HG02852 (cell line): Measurements from ENCODE around the gene FRMD4B.

Experiments
- ATAC-seq: cut with Tn5 transposase; IDR thresholded peaks from one replicate; pipeline ENCODE4 v1.9.1; 2021; ENCODE audit warnings: mild to moderate bottlenecking, moderate library complexity; ENCODE audit not compliant: unreplicated experiment

Gene FRMD4B

DNA sequence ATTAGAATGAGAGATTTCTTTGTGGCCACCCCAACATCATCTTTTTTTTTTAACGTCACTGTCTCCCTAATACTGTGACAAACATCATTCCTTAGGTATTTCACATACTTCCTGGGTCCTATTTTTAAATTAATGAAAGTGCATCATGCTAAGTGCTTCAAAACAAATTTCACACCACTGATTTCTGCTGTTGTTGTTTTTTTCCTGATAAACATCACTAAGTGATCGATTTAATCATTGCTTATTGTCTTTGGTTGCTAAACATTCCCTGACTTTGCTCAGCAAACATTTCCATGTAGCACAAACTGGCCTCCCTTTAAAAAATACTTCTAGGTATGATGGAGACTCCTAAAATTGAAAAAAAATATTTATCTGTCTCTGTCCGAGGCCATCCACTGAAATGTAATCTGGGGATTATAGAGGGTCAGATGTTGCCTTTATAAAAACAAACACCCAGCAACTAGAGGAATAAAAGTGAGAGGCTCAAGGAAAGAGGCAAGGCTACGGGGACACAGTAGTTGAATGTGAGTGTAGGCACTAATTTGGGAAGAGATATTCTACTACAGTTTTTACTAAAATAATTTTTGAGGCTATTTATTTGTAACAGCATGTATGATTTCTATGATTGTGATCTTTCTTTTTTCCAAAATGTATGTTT is 243.0 kb downstream of the FRMD4B start:
- ATAC-seq, result no peak

DNA sequence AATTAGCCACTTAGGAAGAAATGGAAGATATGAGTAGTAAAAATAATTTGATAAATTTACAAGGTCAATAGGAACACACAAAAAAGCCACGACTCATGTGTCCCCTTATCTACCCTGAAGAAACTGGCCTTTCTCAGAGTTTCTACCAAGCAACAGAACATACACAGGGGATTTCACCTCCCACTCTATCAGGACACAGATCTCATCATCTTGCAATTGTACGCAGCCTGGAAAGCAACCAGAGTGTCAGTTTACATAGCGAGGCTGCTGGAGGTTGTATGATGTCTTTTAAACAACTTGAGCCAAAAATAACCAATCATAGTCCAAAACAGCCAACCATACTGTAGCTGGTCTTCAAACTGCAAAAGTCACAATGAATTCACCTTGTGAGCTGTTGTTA is 243.8 kb downstream of the FRMD4B start:
- no peak for ATAC-seq

GRCh38 chr3:69141313-69141712 is 244.6 kb downstream of the FRMD4B start:
- no peak for ATAC-seq

GRCh38 chr3:69137412-69137811 is 248.5 kb downstream of the FRMD4B start:
- no peak for ATAC-seq

GRCh38 chr3:69137005-69137404 is 248.9 kb downstream of the FRMD4B start:
- ATAC-seq, result no peak

- peak; percentile 95 for ATAC-seq
Observed at GRCh38 chr3:69130689-69131088, 255.2 kb downstream of the FRMD4B start.

- ATAC-seq, result no peak
Observed at GRCh38 chr3:69129531-69129930, 256.4 kb downstream of the FRMD4B start.

DNA sequence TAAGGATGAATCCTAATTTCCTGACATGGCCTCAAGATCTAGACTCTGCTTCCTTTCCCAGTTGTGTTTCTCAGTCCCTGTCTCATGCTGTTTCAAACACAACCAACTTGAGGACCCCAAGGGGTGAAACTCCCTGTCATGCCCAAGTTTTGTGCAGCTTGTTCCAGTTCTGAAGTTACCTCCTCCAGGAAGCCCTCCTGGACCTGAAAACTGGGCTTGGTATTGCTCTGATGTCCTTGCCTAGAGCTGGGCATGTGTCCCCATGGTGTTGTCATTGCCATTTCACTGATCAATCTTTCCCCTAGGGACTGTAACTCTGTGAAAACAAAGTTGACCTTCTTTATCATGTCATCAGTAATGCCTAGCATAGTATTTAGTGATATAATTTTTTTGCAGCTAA is 257.4 kb downstream of the FRMD4B start:
- no peak for ATAC-seq

- no peak for ATAC-seq
Observed at GRCh38 chr3:69126999-69127398, 258.9 kb downstream of the FRMD4B start.

GRCh38 chr3:69126216-69126615 is 259.7 kb downstream of the FRMD4B start:
- ATAC-seq, result no peak

DNA sequence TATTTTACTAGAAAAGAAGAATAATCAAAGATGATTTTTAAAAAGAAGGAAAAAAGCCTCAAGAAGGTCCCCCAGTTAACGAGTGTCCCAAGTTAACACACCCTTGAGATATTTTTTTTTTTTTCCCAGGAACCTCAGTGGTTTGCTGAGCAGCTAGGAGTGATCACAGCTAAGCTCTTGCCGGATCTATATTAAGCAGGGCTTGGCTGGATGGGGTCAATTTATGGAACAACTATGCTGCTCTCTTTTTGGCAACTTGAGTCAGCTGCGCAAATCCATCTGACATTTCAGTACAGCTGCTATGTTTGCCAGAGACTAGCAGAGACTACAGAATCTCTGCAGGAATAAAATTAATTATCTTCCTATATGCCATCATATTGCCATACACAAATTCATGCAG is 263.5 kb downstream of the FRMD4B start, which contains the start of gene LMOD3:
TSS of gene LMOD3 (minus strand) at position 193 of the 400 bp plus-strand sequence. CDS start 209 bp downstream, outside the sequence.
- no peak for ATAC-seq

DNA sequence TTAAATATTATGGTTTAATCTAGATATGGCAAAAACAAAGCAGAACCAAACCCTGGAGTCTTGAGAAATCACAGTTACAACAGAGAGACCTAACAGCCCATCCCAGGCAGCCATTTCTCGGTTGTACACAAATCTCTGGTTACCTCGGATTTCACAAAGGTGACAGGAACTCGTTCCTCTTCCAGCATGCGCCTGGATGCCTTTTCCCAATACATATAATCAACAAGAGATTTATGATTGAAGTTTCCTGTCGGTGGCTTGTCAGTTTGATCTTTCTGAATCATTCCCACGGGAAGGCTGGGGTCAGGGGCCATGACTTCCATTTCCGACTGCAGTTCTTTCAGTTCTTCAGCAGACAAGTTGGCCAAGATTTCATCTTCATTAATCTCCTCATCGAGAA is 263.9 kb downstream of the FRMD4B start:
- ATAC-seq, result no peak

DNA sequence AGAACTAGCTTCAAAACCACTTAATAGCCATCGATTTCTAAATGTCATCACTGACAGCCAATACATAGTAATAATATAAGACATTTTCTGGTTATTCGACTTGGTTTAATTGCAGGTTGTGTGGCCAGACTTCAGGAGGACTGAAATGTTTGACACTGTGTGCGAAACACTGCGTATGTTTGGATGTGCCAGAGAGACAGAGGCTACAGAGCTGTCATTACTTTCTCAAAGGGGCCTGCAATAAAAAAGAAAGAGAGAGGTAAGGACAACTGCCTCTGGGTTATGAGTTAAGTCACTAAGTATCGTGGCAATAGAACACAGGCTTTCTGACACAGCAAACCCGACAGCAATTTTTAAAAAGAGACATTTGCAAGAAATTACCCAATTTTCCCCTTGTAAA is 264.4 kb downstream of the FRMD4B start:
- no peak for ATAC-seq

DNA sequence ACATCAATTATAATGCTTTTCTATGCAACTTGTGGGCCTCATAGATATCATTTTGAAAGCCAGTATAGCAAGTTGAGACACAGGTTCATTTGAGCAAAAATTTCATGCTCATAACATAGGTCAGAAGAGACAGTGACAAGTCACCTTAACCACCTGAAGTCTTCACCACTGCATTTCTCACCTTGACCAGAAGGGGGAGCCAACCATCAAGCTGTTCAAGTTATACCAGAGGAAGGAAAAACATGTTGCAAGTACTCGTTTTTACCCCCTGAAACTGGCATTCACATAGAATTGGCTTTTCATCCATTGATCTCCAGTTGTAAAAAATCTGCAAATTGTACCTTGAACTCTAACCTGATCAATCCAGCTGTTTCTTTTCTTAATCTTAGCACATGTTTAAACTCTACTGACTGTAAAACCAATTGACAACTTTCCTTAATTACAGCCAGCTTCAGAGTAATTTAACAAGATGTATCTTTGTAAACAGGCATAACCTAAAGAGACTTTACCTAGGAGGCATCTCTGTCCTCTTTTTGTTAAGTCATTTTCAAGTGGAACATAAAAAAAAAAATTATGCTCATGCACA is 264.9 kb downstream of the FRMD4B start:
- peak; percentile 72 for ATAC-seq
